ENCODE results near the gene MLLT1.

MLLT1 gene

DNA sequence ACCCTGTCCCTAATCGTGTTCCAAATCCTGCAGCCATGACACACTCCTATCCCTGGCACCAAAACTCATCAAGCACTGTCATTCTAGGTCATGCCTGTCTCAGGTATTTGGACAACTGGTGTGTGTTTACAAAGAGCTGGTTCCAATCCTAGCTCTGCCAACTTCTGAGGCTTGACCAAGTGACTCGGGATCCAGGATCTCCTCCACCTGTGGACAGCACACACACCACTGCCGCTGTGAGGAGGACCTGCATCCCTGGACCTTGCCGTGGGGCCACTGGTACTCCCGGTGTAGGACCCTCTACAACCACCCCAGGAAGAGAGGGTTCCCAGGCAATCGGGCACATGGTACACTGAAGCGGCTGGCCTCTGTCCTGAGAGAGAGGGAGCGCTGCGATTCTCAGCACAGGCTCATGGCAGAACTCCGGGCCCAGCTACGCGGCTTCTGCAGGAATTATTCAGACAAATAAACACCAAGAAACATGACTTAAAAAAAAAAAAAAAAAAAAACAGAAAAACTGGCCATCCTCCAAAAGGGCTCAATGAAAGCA lies 20.4 kb downstream of the MLLT1 start:
- no peak for DNase-seq (ENCODE audit: low read depth)

DNA sequence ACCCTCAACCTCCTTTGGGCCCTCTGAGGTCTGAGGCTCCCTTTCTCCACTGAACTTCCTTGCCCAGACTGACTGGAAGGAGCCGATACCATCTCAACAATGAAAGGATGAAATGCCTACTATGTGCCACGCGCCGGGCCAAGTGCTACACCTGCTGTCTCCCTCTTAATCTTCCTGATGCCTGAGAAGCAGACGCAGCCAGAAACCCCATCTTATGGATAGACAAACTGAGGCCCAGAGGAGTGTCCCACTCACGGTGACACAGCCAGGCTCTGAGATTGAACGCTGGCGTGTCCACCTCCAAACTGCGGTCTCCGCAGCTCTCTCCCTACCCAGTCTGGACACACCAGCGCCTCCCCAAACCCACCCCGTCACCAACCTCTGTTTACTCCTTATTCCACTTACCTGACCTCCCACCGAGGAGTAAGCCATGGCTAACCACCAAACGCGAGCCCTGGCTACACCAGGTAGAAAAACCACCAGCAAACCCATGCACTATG lies 20.9 kb downstream of the MLLT1 start:
- no peak for DNase-seq (ENCODE audit: low read depth)

DNA sequence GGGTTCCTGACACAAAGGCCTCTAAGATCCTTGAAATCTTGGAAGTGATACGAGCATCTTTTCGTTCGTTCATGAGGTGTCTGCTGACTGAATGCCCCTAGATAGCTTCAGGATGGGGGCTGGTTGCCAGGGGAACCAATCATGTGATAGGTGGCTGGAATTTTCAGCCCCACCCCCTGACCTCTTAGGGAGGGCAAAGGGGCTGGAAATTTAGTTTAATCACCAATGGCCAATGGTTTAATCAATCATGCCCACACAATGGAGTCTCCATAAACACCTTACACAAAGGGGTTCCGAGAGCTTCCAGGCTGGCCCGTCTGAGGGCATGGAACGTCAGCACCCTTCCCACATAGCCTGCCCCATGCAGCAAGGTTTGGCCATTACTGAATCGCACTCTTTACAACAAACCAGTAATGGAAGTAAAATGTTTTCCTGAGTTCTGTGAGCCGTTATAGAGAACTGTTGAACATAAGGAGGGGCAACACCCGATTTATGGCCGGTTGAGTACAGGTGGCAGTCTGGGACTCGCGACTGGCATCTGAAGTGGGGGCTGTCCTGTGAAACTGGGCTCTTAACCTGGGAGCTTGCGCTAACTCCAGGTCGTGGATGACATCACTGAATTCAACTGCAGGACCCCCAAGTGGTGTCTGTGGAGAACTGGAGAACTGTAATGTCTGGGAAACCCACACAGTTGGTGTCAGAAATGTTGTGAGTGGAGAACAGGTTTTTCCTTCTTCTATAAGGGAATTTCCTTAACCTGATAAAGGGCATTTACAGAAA lies 25.6 kb downstream of the MLLT1 start:
- no peak for DNase-seq (ENCODE audit: low read depth)

DNA sequence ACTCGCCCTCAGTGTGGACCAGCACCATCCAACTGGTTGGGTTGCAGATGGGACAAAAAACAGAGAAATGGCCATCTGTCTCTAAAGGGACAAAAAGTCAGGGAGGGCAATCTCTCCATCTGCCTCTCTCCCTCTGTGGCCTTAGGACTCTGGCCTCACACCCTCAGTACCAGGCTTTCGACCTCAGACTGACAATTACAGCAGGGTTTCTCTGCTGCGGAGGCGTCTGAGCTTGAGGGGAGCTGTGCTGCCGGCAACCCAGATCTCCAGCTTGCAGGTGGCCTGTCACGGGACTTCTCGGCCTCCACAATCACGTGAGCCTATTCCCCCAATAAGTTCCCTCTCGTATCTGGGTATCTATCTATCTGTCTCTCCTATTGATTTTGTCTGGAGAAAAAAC lies 27.7 kb downstream of the MLLT1 start:
- DNase-seq (ENCODE audit: low read depth) = no peak

DNA sequence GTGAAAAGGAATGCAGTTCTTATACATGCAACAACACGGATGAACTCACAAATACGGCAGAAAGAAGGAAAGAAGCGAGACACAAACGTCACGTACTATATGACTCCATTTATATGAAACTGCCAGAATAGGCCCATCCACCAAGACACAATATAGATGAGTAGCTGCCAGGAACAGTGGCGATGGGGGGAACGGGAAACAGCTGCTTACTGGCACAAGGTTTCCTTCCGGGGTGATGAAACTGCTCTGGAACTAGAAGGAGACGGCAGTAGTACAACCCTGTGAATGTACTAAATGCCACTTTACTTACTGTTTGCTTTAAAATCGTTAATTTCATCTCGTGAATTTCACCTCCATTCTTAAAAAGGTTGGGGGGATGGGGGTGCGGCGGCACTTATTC lies 28.9 kb downstream of the MLLT1 start:
- DNase-seq (ENCODE audit: low read depth) = no peak

DNA sequence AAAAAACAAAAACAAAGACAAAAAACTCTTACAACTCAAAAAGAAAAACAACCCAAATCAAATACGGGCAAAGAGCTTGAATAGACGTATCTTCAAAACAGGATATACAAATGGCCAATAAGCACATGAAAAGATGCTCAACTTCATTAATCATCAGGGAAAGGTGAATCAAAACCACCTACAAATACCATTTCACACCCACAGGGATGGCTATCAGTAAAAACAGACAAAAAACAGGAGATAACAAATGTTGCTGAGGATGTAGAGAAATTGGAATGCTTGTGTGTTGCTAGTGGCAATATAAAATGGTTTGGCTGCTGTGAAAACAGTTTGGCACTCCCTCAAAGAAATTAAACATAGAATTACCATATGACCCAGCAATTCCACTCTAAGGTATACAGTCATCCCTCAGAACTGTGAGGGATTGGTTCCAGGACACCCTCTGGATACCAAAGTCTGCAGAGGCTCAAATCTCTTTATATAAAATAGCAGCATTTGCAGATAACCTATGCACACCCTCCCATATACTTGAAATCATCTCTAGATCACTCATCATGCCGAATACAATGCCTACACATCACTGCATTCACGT lies 29.7 kb downstream of the MLLT1 start:
- no peak for DNase-seq (ENCODE audit: low read depth)

DNA sequence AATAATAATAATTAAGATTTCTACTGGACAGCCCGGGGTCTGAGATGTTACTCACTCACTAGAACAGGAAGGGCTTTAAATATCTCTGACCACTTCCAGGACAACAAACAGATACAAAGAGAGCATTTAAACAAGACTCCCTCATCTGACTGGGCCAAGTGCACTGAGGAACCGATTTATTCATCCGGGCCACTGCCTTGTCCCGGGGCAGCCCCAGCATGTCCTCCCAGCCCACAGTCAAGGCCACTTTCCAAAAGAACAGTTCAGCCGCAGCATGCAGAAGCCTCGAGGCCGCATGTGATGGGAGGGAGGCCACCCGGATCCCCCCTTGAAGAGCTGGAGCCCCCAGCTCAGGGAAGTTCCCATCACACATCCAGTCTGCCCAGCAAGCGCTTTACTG lies 30.5 kb downstream of the MLLT1 start:
- no peak for DNase-seq (ENCODE audit: low read depth)

DNA sequence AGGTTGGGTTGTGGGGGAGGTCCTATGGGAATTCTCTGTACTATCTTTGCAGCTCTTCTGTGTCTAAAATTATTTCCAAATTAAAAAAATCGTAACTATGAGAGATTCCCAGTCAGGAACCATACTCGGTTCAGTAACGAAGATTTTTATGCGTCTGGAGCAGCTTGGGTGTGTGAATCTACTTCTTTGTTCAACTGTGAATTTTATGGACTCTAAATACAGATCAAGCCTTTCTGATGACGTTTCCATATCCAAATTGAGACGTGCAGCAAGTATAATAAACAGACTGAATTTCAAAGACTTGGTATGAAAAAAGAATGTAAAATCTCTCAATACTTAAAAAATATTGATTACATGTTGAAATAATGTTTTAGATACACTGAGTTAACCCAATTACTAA lies 30.9 kb downstream of the MLLT1 start:
- DNase-seq (ENCODE audit: low read depth) = no peak

DNA sequence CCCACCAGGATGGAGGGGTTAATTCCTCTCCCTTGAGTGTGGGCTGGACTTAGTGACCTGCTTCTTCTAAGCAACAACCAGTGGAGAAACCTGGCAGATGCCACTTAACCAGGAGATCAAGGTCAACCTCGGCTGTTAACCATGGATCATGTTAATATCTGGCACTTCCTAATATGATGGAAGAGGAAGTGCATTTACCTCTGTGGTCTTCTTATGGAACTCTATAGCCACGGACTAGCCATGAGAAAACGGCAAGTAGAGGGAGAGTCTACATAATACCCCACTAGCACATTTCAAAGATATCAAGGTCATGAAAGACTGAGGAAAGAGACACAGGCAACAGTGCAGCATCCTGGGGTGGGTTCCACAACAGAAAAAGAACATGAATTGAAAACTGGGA lies 31.4 kb downstream of the MLLT1 start:
- no peak for DNase-seq (ENCODE audit: low read depth)

DNA sequence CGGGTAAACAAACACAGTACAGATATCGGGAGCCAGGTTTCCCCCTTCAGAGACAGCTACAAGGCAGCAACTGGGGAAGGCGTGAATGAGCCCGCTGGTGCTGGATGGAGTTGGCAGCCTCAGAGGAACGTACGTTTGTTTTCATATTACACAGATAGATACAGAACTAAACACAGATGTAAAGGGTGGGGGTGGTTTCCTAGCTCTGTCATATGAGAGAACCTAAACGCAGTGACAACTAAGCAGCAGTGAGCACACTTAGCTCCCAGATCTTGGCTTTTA lies 32.8 kb downstream of the MLLT1 start:
- no peak for DNase-seq (ENCODE audit: low read depth)

DNA sequence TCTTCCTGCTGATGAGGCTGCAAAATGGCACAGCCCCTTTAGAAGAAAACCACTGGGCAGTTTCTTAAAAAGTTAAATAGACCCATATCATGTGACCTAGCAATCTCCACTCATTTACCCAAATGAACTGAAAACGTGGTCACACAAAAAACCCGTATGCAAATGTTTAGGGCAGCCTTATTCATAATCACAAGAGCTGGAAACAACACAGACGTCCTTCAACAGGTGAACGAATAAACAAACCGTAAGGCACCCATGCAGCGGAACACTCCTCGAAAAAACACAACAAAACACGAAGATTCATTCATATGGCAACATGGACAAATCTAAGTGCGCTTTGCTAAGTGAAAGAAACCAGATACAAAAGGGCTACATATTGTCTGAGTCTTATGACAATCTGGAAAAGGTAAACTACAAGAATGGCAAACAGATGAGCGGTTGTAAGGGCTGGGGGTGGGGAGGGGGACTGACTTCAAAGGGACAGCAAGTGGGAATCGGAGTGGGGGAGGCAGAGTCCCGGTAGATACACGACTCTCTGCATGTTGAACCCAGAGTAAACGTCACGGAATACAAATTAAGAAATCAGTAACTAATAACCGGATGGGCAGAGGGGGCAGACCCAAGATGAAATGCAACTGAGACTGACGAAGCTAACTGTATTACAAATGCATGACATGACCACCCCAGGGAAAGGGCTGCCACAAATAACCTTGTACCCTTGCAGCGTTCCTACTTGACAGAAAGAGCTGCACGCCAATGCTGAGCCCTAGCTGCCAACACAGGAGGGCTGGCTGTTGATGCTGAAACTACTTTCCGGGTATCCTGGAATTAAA lies 33.4 kb downstream of the MLLT1 start:
- DNase-seq (ENCODE audit: low read depth) = no peak

DNA sequence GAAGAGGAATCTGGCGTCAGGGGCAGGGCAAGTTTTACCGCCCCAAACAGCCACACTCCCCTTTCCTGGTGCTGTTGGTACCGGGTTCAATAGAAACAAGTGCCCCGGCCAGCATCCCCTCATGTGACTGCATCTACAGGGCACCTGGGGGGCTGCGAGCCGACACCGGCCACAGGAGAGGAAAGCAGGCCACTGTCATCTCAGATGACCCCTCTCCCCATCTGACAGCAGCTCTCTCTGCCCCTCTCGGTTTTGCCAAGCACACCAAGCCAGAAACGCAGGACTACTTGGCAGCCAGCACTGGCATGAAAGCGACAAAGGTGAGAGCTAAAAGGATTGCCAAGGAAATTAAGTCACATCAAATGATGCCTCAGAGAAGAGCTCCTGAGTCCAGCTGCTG lies 37.1 kb downstream of the MLLT1 start:
- no peak for DNase-seq (ENCODE audit: low read depth)

DNA sequence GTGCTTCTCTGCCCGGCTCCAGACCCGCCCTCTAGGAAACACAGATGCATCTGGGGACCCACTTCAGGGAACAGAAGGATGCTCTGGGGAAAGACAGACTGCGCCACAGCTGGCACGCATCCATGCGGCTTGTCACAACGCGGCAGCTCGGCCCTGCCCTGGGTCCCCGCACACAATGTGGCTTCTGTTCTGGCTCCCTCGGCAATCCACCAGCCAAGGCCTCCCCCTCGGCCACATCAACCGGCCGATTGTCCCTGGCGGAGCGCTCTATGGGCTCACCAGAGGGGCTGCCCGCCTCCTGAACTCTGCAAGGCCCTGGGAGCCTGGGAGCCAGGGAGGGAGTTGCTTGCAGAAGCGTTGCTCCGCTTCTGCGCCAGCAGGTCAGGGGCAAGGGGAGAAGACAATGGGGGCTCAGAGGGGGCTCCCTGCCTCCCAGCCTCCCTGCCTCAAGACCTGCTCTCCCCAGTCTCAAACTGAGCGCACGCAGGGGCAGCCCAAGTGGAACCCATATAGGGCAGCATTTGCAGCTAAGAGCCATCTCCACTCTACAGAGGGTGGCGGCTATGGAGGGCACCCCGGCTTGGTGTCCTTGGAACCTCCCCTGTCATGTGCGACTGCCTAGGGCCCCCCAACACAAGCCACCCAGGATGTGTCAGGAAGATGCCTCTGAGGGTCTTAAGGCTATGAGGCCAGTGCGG lies 37.9 kb downstream of the MLLT1 start:
- no peak for DNase-seq (ENCODE audit: low read depth)

DNA sequence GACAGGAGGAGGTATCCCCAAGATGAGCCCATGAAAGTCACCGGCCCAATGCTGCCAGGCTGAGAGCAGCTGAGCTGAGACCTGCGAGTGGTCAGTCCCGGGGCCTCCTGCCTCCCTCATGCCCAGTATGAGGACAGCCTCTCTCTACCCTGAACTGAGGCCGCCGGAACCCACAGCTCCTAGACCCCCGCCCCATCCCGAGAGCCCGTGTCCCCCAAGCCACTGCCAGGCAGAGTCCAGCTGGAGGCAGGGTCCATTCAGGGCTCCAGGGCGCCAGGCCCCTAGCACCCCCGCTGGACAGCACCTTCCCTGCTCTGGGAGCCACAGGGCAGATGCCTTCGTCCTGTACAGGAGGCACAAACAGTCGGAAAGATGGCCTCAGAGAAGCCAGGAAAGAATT lies 38.7 kb downstream of the MLLT1 start:
- no peak for DNase-seq (ENCODE audit: low read depth)

DNA sequence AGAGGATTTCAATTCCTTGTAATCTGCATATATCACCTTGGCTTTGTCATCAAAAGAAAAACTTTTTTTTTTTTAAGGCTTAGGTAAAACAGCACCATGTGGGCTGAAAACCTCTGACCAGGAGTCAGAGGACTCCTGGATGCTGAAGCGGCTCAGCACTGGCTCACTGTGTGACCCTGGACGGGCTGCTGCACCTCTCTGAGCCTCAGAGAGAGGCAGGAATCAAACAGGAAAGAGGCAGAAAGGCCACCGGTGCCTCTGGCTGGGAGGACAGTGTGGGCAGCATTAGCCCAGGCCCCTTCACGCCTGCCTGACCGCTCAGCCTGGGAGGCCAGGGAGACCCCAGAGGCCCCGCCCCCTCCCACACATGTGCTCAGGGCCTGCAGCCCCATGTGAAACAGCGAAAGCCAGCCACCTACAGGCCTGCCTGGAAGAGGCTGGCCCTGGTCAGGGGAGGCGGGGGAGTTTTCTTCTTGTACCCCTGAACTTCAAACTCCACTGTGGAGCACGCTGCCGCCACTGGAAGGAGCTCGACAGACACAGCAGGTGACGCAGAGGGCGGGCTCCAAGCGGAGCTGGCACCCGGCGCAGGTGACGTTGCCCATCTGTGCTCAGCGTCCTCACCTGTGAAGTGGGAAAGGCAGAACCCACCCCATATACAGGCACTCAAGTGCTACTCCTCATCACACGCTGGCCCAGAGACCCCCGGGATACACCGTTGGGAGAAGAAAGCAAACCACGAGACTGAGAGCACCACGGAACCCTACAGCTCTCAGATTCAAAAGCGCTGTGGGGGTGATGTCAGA lies 39.7 kb downstream of the MLLT1 start:
- DNase-seq (ENCODE audit: low read depth) = no peak

DNA sequence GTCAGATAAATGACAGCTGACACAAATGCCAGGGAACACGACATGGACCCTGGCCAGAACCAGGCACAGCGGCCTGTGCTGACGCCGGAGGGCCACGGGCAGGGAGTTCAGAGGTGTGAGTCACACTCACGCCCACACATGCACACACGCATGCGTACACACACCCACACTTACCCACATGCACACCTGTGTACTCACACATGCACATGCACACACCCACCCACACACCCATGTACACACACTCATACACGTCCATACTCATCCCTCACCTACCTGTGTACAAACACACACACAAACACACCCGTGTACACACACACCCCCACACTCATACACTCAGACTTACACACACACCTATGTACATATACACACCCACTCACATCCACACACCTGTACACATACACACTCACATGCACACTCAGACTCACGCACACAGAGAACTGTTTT lies 40.4 kb downstream of the MLLT1 start:
- DNase-seq (ENCODE audit: low read depth) = no peak

DNA sequence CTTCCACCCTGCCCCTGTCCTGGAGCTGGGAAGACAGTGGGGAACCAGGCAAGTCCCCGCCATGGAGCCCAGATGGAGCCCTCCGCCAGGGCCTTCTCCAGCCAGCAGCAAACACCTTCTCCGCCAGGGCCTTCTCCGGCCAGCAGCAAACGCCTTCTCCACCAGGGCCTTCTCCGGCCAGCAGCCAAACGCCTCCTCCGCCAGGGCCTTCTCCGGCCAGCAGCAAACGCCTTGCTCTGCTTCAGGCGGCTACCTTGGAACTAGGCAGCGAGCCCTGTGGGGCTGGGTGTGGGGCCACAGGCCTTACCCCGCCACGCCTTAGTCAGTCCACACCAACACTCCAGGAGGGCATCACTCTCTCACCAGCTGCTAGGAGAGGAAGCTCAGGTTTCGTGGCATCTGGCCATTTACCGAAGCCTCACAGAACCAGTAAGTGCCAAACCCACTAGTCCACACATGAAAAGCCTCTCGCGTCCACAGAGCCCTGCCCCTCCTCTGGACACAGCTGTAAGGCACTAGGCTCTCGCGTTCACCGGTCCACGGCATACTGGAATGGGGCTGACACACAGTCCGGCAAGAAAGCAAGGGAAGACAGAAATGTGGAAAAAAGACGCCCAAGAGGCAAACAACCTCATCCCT lies 41.0 kb downstream of the MLLT1 start:
- DNase-seq (ENCODE audit: low read depth) = no peak

DNA sequence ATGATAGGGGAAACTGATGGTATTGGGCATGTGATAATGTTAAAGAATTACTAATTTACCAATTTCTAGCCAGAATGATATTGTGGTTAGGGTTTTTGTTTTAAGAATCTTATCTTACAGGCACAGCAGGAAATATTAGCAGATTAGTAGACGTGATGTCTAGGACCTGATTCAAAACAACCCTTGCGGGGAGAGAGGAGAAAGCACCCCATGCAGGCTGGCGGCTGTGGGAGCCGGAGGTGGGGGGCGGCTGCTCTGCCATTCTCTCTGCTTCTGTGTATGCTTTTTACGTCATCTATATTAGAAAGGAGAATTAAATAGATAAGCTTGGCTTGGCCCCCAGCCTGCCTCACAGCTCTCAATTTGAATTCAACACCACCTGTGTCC lies 41.5 kb downstream of the MLLT1 start:
- no peak for DNase-seq (ENCODE audit: low read depth)

DNA sequence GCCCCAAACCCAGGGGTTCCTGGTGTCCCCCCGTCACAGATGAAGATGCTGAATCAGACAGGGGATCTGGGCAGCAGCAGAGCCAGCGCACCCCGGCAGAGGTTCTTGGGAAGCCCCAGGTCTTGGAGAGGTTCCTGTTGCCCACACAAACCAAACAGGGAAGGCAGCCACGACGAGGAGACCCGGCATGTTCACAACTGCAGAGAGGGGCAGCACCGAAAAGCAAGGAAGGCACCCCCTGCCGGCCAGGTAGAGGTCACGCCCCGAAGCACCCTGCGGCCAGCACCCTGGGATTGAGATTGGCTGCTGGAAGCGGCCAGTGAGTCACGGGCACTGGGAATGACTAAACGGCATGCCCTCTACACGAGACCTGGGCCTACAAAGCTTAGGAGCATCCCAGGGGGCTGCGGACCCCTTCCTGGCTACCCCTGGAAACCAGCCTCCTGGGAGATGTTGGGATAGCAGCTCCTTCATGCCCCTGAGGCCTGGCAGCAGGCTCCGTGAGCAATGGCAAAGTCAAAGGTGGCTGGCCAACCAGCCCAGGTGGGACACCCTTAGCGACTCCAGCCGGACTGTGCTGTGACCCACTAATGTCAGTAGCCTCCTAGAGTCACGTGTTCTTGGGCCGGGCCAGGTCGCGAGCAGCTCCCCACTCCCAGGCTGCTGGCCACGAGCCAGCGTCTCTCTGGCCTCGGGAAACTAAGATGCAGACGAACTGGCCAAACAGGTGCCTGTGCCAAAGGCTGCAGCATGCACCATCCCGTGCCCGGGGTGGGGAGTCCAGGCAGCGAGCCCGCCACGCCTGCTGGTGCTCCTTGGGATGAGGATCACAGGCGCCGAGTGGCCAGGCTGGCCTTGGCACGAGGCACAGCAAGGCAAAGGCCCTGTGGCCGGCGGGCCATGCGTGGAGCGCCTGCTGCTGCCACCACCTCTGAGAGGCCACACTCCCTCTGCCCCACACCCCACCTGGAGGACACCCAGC lies 43.2 kb downstream of the MLLT1 start:
- DNase-seq (ENCODE audit: low read depth) = no peak

Measured in T follicular helper cell (primary cell).